EL (cell line): ENCODE results near the gene FRMD4A.
A peak's percentile ranks its signal among the peaks of the same experiment; 100 is the strongest.

ENCODE experiments used
- DNase-seq: peaks from one replicate; pipeline ENCODE4 v3.0.0-alpha.2; 2016

FRMD4A gene

DNA sequence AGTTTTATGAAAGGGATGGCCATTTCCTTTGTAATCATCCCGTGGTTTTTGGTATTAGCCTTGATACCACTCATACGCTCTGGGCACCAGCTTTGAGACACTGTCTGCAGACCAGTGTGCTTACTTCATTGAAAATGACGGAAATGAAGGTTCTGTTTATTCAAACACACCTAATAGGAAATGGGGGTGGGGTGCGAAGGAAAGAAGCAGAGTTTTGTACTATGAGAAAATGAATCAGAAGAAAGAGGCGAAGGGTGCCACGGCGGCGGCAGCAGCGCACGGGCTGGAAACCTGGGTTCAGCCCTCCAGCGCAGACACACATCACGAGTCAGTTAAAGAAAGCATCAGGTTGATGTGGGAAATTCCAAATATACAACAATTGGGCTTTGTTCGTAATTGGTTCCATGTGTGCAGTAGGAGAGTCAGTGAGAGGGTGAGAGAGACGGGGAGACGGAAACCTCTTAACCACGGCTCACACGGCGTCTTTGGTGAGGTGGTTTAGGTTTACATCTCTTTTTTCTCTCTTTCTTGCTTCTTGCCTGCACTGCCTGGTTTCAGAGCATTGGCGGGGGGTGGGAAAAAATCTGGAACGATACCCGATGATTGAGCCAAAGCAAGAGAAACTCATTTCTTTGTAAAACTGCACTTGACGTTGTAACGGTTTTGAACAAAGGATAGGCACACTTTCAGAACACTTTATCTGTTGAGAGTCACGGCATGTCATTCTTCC, 321.2 kb downstream of the FRMD4A start:
- DNase-seq, result peak; percentile 77

DNA sequence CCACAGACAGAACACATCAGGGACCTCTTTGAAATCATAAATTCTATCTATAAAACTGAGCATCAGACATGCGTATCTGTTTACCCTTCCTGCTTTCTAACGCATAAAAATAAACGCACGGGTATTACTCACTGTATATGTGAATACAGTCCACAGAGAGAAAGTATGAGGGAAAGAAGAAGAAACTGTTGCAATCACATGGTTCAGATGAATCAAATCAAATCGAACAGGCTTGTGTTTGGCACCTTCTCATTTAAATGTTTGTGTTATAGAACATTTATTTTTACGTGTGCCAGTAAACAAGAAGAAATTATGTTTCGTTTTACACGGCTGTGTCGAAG, 322.0 kb downstream of the FRMD4A start:
- DNase-seq, result no peak

DNA sequence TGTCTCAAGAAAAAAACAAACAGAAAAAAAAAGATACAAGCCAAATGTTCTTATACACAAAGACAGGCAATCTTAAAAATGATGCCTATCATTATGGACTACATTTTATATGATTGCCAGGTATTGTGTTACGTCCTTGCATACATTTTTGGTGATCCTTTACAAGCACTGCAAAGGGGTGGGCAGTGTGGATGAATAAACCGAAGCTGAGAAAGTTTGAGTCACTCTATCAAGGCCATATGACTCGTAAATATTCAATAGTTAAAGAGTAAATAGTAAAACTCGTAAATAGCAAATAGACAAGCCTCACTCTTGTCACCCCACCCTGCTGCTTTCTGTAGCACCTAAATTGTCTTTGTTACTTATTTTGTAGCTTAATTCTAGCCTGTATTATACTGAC, 326.2 kb downstream of the FRMD4A start:
- no peak for DNase-seq

DNA sequence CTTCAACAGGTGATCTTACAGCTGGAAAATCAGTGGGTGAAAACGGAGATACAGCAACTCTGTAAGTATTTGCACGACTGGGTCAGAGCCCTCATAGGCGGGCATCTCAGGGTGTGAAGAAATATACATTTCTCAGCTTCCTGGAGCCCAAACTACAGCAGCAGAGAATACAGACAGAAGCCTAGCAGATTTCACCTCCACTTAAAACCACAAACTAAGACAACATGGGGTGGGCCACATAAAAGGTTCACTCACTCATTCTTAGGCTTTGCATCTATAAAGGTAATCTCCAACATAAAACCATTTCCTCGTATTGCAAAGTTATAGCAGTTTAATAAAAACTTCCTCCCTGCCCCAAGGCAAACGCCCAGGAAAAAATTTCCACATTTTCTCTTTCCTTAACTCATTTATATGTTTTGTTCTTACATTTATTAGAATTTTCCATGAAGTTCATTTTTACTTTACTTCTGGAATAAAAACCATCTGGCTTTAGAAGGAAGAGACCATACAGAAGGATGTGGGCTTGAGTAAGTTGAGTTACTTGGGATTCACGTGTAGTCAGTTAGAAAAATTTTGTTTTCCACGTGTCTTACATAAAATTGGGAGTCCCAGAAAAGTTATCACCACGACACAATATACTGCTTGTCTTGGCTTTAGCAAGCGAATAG, 327.1 kb downstream of the FRMD4A start:
- no peak for DNase-seq

DNA sequence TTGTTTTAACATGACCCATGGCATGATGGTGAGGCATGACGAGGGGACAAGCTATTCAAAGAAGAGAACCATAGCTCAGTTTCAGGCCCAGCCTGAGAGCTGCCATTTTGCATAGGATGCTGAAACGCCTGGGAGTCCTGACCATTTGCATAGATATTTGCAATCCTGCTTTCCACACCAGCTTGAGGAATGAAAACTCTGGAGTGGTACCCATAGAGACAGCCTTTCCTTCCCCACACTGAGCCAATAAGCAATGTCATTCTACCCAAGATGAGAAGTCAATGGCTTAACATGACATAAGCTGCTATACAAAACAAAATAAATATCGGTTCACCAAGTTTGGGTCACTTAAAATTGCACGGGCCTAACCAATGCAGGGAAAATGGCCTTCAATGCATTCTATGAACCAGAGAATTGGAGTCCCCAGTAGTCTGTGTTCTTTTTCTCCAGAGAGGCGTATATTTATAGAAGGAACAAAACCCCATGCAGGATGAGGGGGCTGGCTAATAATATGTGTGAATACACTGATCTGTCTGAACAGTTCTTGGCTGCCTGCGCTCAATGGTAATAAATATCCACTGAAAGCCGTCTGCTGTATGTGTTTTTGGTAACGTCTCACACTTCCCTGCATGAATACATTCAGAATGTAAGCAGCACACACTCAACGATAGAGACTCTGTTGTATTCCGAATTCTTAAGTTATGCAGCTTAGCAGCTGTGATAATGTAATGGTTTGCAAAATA, 329.3 kb downstream of the FRMD4A start:
- no peak for DNase-seq

DNA sequence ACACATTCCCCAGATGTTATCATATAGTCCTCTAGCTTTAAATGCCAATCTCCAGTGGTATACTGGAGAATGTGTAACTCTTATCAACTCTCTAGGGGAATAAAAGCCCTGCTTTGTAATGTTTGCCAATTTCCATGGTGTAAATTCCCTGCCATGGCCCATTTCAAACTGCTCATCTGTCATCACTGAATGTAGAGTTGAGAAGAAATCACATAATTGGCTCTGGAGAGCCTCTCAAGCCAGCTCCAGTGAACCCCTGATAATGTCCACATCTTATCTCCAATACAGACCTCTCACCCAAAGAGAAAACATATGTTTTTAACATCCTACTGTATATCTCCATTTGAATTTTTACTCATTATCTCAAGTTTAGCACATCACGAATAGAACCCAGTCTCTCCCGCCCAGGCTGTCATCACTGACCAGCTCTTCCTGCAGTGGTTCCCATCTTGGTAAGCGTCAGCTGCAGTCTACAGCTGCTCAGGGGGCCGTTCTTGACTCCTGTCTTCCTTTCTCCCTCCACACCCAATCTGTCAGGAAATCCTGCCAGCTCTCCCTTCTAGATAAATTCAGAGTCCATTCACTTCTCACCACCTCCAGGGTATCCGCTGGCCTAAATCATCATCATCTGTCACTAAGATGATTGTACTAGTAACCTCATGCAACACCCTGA, 332.4 kb downstream of the FRMD4A start:
- no peak for DNase-seq

DNA sequence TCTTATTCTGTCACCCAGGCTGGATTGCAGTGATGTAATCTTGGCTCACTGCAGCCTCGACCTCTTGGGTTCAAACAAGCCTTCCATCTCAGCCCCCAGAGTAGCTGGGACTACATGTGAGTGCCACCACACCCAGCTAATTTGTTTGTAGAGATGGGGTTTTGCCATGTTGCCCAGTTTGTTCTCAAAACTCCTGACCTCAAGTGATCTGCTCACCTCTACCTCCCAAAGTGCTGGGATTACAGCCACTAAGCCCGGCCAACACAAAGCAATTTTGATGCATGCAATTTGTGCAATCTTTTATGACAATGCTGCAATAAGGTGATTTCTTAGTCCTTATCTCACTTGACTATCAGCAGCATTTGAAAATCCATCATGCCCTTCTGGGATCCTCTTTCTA, 333.1 kb downstream of the FRMD4A start:
- no peak for DNase-seq

DNA sequence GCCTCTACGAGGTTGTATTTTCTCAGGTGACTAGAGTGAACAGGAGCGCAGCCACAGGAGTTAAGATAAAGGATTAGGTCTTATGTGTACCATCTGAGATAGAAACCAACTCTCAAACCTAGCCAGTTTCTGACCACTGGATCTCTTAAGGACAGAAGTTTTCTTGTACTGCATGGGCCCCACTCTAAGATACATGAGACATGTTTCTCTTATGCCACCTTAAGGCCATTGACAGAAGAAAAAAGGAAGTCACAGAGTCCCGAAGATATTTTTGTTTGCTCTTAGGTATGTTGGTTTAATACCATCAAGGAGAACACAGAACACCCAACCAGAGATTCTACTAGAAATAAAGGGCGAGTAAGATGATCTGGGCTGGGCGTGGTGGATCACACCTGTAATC, 335.8 kb downstream of the FRMD4A start:
- DNase-seq, result no peak

DNA sequence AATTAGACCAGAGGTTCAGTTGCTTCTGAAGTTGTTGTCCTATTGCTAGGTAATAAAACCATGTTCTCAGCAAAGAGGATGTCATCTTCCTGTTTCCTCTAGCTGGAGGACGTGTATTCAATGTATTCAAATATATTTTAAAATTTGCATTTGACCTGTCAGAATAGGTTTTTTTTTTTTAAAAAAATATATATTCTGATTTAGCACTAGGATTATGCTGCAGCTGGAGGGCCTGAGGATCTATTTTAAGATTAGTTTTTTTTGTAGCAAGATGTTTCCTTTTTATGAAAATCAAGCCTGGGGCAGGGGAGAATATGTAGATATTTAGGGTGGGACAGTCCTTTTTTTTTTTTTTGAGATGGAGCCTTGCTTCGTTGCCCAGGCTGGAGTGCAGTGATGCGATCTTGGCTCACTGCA, 337.0 kb downstream of the FRMD4A start:
- DNase-seq, result no peak

DNA sequence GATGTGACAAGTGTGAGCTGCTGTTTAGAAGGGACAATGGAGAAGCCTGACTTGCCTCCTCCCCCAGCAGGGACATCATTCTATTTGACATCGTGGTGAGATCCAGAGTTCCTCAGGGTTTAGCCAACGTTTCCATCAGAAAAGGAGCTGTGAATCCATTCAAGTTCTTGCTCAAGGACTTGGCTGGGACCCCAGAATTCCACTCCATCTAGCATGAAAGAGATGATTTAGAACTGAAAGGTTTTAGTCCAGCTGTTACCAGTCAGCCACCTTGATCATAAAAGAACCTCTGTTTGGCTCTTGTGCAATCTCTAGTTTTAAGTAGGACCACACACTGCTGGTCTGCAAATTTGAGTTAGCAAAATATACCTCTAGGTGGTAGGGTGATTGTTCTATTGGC, 337.6 kb downstream of the FRMD4A start:
- DNase-seq, result peak; percentile 41

DNA sequence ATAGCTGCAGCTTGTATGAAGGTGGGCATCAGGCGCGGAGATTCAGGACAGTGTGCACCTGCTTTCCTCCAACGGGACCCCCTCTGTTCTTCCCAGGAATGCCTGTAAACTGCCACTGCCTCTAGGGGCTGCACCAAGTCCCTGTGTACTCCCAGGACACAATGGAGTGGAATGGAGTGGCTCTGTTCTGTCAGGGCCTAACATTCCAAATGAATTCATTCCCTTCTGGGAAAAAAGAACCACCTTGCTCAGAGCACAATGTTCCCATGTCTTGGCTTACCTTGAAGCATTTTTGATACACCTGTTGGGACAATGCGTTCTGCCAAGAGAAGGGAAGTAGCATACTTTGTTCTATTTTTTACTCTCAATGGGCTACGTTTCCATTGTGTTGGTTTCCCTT, 339.4 kb downstream of the FRMD4A start:
- DNase-seq, result no peak

DNA sequence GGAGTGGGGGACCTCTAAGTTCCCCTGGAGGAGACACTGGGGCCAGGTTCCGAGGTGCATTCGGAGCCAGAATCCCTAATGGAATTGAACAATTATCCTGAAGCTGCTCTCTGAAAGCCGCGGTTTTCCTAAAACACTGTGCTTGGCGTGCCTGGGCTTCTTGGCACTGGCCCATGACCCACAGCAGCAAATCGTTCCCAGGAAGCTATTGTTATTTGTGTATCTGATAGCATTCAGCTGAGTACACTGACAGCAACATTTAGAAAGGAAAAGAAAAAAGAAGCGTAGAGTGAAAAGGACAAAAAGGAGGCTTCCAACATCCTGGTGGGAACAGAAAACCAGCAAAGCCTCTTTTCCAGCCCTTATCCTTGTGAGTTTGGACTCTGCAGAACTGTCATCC, 339.8 kb downstream of the FRMD4A start:
- peak; percentile 63 for DNase-seq

DNA sequence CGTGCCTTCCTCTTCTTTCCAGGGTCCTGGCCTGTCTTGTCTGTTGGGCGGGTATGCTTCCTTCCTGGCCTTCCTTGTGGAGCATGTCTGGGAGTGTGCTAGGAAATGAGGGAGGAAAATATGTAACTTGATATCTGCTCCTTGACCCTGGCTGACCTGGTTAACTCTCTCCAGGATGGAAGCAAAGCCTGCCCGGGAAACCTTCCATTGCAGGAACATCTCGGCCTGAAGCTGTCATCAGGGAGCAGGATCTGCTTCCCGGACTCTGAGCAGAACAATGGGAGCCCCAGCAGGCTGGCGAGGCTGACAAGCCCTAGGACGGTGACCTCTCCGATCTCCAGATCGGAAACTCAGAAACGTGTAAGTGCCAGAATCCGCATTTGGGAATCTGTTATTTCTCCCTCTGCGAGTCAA, 340.3 kb downstream of the FRMD4A start:
- peak; percentile 60 for DNase-seq

DNA sequence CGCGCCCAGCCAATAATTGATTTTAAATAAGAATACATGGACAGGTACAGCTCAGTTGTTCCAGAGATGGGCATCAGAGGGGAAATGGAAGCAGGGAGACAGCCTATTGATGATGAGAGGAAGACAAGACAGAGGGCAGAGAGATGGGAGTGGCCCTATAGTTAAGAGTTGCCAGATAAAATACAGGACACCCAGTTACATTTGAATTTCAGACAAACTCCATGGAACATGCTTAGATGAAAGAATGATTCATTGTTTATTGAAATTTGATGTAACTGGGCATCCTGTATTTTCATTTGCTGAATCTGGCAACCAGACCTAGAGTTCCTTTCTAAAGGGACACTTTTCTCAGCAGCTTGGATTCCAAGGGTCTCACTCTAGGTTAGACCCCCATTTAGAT, 341.1 kb downstream of the FRMD4A start:
- DNase-seq, result no peak

DNA sequence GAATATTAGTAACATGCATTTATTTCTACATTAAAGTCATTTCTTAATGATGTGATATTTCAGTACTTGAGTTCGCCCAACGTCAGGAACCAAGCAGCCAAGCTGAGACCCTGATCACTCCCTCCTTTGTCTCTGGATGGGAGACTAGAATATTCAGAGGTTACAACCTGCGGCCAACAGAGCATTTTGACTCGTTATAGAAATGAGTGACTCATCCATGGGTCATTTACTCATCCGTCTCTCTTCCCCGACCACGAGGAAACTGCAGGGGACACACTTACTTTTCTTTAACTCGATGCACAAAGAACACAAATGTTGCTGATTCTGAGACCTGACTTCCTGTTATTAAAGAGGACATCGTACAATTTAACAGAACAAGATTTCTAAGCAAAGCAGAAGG, 343.3 kb downstream of the FRMD4A start:
- peak; percentile 90 for DNase-seq

DNA sequence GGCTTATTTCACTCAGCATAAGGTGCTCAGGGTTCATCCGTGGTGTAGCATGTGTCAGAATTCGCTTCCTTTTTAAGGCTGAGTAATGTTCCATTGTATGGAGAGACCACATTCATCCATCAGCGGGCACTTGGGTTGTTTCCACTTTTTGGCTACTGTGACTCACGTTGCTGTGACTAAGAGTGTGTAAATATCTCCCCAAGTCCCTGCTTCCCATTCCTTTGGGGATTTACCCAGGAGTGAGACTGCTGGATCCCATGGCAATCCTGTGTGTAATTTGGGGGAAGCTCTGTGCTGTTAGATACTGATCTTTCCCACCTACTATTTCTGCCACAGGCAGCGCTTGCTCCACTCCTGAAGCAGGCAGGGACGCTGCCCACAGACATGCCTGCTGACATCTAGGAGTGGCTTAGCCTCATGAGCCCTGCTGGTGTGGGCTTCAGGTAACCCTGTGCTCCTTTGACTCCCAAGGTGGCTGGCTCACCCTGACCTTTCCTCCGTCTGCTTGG, 346.0 kb downstream of the FRMD4A start:
- DNase-seq, result peak; percentile 93

DNA sequence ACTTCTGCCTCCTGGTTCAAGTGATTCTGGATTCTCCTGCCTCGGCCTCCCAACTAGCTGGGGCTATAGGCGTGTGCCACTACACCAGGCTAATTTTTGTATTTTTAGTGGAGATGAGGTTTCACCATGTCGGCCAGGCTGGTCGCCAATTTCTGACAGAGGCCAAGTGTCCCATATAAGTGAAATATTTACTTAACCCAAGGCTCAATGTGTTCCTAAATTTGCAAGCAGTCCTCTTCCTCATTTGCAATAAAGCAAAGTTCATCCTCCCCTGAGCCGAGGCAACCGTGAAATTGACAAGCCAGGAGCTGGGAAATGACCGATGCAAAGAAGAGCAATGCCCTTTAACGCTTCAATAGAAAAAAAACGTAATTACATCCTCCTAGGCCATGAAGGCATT, 347.7 kb downstream of the FRMD4A start:
- no peak for DNase-seq

DNA sequence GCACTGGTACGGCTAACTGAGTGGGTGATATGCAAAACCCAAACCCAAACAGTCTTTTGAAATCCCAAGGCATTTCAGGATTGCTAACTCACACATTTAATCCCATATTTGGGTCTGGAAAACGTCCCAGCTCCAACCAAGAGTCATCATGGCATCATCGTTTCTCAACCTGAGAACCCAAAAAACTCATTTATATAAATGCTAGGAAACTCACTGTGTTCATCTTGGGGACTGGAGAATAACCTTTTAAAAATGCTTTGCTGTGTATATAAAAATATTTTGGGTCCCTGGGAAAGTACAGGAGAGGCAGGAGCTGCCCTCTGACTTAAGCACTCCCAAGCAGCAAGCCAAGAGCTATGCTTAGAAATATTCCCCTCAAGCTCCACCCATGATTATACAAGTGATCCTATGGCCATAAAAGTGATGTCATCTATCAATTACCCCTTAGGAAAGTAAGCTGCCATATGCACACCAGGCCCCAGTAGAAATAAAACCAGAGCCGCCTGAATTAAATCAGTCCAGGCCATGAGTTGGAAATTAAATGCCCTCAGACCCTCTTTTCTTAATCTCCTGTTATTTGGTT, 352.1 kb downstream of the FRMD4A start:
- DNase-seq, result peak; percentile 86

DNA sequence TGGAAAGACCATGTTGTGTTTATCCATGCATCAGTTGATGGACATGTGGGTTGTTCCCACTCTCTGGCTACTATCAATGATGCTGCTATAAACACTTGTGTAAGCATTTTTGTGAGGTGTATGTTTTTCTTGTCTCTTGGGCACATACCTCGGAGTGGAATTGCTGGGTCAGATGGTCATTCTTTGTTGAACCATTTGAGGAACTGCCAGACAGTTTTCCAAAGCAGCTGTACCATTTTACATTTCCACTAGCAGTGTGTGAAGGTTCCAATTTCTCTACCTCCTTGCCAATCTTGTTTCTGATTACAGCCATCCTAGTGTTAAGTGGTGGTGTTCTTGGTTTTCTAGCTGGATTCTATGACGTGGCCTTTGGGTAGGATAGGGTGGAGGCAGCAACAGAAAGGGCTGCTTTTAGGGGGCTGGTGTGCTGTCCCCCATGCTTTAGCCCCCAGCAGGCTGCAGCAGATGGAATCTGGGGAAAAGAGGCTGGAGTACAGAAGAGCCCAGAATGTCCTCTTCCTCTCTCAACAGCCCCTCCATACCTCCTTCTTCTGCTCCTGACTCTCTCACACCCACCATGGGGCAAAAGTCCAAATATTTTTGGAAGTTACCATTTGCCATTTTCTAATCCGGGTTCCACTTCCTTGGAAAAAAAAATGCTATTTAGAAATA, 352.7 kb downstream of the FRMD4A start:
- no peak for DNase-seq

DNA sequence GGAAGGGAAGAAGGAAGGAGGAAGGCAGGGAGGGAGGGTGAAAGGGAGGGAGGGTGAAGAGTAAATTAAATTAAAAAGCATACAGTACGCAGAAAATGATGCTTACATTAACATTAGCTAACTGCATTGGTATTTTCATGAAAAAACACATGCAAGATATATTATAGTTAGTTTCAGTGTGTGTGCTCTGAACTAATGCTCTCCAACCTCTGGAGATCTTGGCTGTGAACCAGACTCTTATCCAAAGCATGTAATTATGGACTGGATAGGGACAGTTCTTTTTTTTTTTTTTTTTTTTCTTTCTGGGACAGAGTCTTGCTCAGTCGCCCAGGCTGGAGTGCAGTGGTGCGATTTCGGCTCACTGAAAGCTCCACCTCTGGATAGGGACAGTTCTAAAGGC, 357.0 kb downstream of the FRMD4A start:
- peak; percentile 47 for DNase-seq

DNA sequence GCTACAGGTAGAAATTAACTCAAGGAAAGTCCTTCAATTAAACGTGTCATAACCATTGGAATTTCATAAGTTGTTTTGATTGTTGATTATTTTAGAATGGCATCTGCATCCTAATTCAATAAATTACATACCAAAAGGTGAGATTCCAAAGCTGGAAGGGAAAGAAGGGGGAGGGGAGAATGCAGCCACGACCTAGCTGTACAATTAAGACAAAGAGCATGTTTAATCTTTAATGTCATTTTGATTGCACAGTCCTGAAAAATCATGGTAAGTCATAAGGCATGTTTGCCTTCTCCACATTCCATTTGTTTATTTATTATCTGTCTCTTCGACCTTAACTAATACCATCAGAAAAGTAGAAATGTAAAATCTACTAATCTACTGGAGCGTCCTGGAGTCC, 358.1 kb downstream of the FRMD4A start:
- no peak for DNase-seq
